Astrocyte (in vitro differentiated cells and primary cell): Measurements from ENCODE around the gene ACACA.

Experiments used
- EZH2 ChIP-seq: IDR thresholded peaks from 2 replicates; pipeline ENCODE4 v1.6.1; 2012; ENCODE audit warnings: mild to moderate bottlenecking, low read length, inconsistent platforms; ENCODE audit not compliant: insufficient read depth
- TF ChIP-seq, protein P1 (sequence below): IDR thresholded peaks from 2 replicates; pipeline ENCODE4 v1.5.1; 2011; ENCODE audit warnings: low read depth, mild to moderate bottlenecking, inconsistent platforms, low read length, moderate library complexity; ENCODE audit not compliant: insufficient read depth

DNA sequence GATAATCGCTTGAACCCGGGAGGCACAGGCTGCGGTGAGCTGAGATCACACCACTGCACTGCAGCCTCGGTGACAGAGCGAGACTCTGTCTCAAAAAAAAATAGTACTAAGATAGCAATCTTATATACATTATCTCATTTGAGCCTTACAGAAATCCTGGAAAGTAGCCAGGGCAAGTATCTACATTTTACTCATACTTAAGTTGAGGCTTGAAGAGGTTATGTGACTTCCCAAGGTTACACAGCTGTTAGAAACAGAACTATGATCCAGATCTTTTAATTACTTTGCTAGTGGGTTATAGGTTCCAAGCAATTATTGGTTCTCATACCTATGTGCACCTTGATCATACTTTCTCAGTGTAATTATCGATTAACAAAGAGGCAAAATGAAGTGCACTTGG, 15.5 kb downstream of the ACACA start:
- TF ChIP-seq, protein P1, sequence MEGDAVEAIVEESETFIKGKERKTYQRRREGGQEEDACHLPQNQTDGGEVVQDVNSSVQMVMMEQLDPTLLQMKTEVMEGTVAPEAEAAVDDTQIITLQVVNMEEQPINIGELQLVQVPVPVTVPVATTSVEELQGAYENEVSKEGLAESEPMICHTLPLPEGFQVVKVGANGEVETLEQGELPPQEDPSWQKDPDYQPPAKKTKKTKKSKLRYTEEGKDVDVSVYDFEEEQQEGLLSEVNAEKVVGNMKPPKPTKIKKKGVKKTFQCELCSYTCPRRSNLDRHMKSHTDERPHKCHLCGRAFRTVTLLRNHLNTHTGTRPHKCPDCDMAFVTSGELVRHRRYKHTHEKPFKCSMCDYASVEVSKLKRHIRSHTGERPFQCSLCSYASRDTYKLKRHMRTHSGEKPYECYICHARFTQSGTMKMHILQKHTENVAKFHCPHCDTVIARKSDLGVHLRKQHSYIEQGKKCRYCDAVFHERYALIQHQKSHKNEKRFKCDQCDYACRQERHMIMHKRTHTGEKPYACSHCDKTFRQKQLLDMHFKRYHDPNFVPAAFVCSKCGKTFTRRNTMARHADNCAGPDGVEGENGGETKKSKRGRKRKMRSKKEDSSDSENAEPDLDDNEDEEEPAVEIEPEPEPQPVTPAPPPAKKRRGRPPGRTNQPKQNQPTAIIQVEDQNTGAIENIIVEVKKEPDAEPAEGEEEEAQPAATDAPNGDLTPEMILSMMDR, result no peak
- no peak for TF ChIP-seq EZH2
